Neural progenitor cell (in vitro differentiated cells): ENCODE data around the gene EOMES. TPM values are rescaled to one million over a fixed set of nuclear protein-coding genes. Genes with fewer than 3 reads are reported as not detected.

Experiments used
- DNase-seq: peaks from one replicate; pipeline ENCODE4 v3.0.0-alpha.2; 2016; ENCODE audit warnings: low spot score
- H2AFZ ChIP-seq: fragments of 200-600 bp; sonication (generic); replicated peaks from 2 replicates; pipeline ENCODE4 v1.6.1; 2016; ENCODE audit warnings: antibody characterized with exemption
- H3F3A ChIP-seq: fragments of 200-600 bp; sonication (generic); 2 replicates; pipeline ENCODE4 v1.6.1; 2016; ENCODE audit warnings: antibody characterized with exemption, low read depth
- H3K27ac ChIP-seq: fragments of 200-600 bp; sonication (generic); 2 replicates; pipeline ENCODE4 v1.5.1; 2016; ENCODE audit warnings: mild to moderate bottlenecking
- H3K27me3 ChIP-seq: fragments of 200-600 bp; sonication (generic); 2 replicates; pipeline ENCODE4 v1.6.1; 2016; ENCODE audit warnings: mild to moderate bottlenecking, moderate library complexity
- H3K36me3 ChIP-seq: fragments of 200-600 bp; sonication (generic); 2 replicates; pipeline ENCODE4 v1.5.1; 2016
- H3K4me1 ChIP-seq: fragments of 200-600 bp; sonication (generic); 2 replicates; pipeline ENCODE4 v1.6.1; 2016; ENCODE audit warnings: mixed run types
- H3K4me2 ChIP-seq: fragments of 200-600 bp; sonication (generic); 2 replicates; pipeline ENCODE4 v1.6.1; 2016
- H3K4me3 ChIP-seq: fragments of 200-600 bp; sonication (generic); 2 replicates; pipeline ENCODE4 v1.5.1; 2016
- H3K79me2 ChIP-seq: fragments of 200-600 bp; sonication (generic); 2 replicates; pipeline ENCODE4 v1.6.1; 2016; ENCODE audit warnings: low read depth
- H3K9ac ChIP-seq: fragments of 200-600 bp; sonication (generic); 2 replicates; pipeline ENCODE4 v1.6.1; 2016
- H3K9me3 ChIP-seq: fragments of 200-600 bp; sonication (generic); 2 replicates; pipeline ENCODE4 v1.5.1; 2016; ENCODE audit warnings: low read depth
- H4K20me1 ChIP-seq: fragments of 200-600 bp; sonication (generic); 2 replicates; pipeline ENCODE4 v1.6.1; 2016; ENCODE audit warnings: low read depth
- H3K27ac Mint-ChIP-seq: 3 replicates; pipeline ENCODE4 v1.8.0; 2021; ENCODE audit warnings: mixed read lengths
- H3K27me3 Mint-ChIP-seq: 2 replicates; pipeline ENCODE4 v1.8.0; 2022; ENCODE audit warnings: low read depth, mild to moderate bottlenecking, inconsistent platforms, moderate library complexity, mixed read lengths; ENCODE audit not compliant: insufficient read depth
- H3K36me3 Mint-ChIP-seq: 3 replicates; pipeline ENCODE4 v1.8.0; 2021; ENCODE audit warnings: mixed read lengths
- H3K4me1 Mint-ChIP-seq: 3 replicates; pipeline ENCODE4 v1.8.0; 2021; ENCODE audit warnings: mixed read lengths
- H3K4me3 Mint-ChIP-seq: 3 replicates; pipeline ENCODE4 v1.8.0; 2021; ENCODE audit warnings: mild to moderate bottlenecking, moderate library complexity, mixed read lengths
- H3K9me3 Mint-ChIP-seq: 3 replicates; pipeline ENCODE4 v1.8.0; 2020; ENCODE audit warnings: mixed read lengths
- EZH2 ChIP-seq: fragments of 200-600 bp; sonication (generic); IDR thresholded peaks from 2 replicates; pipeline ENCODE4 v1.6.1; 2017; ENCODE audit warnings: antibody characterized with exemption, mild to moderate bottlenecking, moderate library complexity
- EZH2phosphoT487 ChIP-seq: fragments of 200-600 bp; sonication (generic); IDR thresholded peaks from 2 replicates; pipeline ENCODE4 v1.6.1; 2017; ENCODE audit warnings: antibody characterized with exemption
- total RNA-seq: library from RNA; depleted of rRNA; stranded (reverse); fragments of >200 nt; gene quantifications from 2 replicates; pipeline ENCODE4 v1.2.3, GENCODE V29; 2015; ENCODE audit warnings: low replicate concordance
- TF ChIP-seq, protein P1 (sequence below): fragments of 200-600 bp; sonication (generic); IDR thresholded peaks from 2 replicates; pipeline ENCODE4 v1.5.1; 2017; ENCODE audit warnings: antibody characterized with exemption, mild to moderate bottlenecking

The EOMES gene
- total RNA-seq, 1 donor from 2014 or later = not detected

- H3K79me2 ChIP-seq = no peaks in the 10 kb centered on the region
- H3K4me3 Mint-ChIP-seq = peak overlapping the region; percentile 76
These were observed 2.7 kb downstream of the EOMES start for GRCh38 chr3:27719314-27720003.

DNA sequence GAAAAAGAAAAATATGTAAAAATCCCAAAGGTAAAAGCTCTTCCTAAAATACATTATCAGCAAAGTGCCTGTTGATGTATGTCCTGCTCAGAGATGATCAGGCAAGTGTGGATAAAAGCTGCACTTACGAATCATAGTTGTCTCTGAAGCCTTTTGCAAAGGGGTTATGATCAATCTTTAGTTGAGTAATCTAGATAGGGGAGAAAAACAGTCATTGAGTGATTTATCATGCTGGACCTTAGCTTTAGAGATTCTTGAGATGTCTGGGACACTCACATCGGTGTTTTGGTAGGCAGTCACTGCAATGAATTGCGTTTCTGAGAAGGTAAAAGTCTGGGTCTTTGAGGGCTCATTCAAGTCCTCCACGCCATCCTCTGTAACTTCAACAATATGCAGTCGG lies 3.7 kb downstream of the EOMES start:
- TF ChIP-seq, protein P1, sequence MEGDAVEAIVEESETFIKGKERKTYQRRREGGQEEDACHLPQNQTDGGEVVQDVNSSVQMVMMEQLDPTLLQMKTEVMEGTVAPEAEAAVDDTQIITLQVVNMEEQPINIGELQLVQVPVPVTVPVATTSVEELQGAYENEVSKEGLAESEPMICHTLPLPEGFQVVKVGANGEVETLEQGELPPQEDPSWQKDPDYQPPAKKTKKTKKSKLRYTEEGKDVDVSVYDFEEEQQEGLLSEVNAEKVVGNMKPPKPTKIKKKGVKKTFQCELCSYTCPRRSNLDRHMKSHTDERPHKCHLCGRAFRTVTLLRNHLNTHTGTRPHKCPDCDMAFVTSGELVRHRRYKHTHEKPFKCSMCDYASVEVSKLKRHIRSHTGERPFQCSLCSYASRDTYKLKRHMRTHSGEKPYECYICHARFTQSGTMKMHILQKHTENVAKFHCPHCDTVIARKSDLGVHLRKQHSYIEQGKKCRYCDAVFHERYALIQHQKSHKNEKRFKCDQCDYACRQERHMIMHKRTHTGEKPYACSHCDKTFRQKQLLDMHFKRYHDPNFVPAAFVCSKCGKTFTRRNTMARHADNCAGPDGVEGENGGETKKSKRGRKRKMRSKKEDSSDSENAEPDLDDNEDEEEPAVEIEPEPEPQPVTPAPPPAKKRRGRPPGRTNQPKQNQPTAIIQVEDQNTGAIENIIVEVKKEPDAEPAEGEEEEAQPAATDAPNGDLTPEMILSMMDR = no peak
- TF ChIP-seq EZH2 = peak; percentile 27
- Histone ChIP-seq H3K9ac (no peak overlapping the region), H3K27me3 (peaks cover 100% of the 10 kb centered on the region), H4K20me1 (peaks cover 97% of the 10 kb centered on the region), H3K36me3 (no peaks in the 10 kb centered on the region), H2AFZ (no peak overlapping the region), H3K4me3 (no peak overlapping the region), H3K79me2 (no peaks in the 10 kb centered on the region), H3K9me3 (no peaks in the 10 kb centered on the region), H3K4me1 (peaks cover 29% of the 10 kb centered on the region), H3K4me2 (no peak overlapping the region), H3K27ac (no peak overlapping the region), H3F3A (peaks cover 45% of the 10 kb centered on the region)
- peaks cover 40% of the 10 kb centered on the region for H3K4me1 Mint-ChIP-seq
- H3K9me3 Mint-ChIP-seq = peaks cover 16% of the 10 kb centered on the region
- H3K27ac Mint-ChIP-seq = no peak overlapping the region
- no peaks in the 10 kb centered on the region for H3K36me3 Mint-ChIP-seq
- peaks cover 90% of the 10 kb centered on the region for H3K27me3 Mint-ChIP-seq
- no peak overlapping the region for H3K4me3 Mint-ChIP-seq
- DNase-seq = no peak

More at GRCh38 chr3:27719314-27720003, 2.7 kb downstream of the EOMES start:
- Histone ChIP-seq H3K4me1 (peaks cover 36% of the 10 kb centered on the region), H3K4me3 (no peak overlapping the region), H3K27ac (no peak overlapping the region), H3K36me3 (no peaks in the 10 kb centered on the region), H3K9ac (no peak overlapping the region), H3F3A (peaks cover 44% of the 10 kb centered on the region), H4K20me1 (peaks cover 97% of the 10 kb centered on the region), H3K9me3 (no peaks in the 10 kb centered on the region), H3K27me3 (peaks cover 100% of the 10 kb centered on the region), H2AFZ (no peak overlapping the region), H3K4me2 (no peak overlapping the region)
- Mint-ChIP-seq H3K9me3 (peaks cover 16% of the 10 kb centered on the region), H3K27ac (no peak overlapping the region), H3K27me3 (peaks cover 90% of the 10 kb centered on the region), H3K36me3 (no peaks in the 10 kb centered on the region), H3K4me1 (peaks cover 41% of the 10 kb centered on the region)
- TF ChIP-seq, protein P1 = no peak
- no peak for DNase-seq

GRCh38 chr3:27717200-27717852 lies 4.8 kb downstream of the EOMES start:
- no peaks in the 10 kb centered on the region for H3K36me3 Mint-ChIP-seq
- Histone ChIP-seq H3K27me3 (peaks cover 100% of the 10 kb centered on the region), H3K79me2 (no peaks in the 10 kb centered on the region), H3F3A (peaks cover 34% of the 10 kb centered on the region), H3K36me3 (no peaks in the 10 kb centered on the region), H4K20me1 (peaks cover 97% of the 10 kb centered on the region), H3K4me3 (no peak overlapping the region), H3K4me2 (no peak overlapping the region), H3K9ac (no peak overlapping the region), H3K9me3 (no peaks in the 10 kb centered on the region), H2AFZ (no peak overlapping the region), H3K4me1 (peaks cover 33% of the 10 kb centered on the region), H3K27ac (no peak overlapping the region)
- no peak overlapping the region for H3K27ac Mint-ChIP-seq
- peaks cover 16% of the 10 kb centered on the region for H3K9me3 Mint-ChIP-seq
- no peak for DNase-seq
- peak overlapping the region; percentile 46 for H3K4me3 Mint-ChIP-seq
- peaks cover 91% of the 10 kb centered on the region for H3K27me3 Mint-ChIP-seq
- H3K4me1 Mint-ChIP-seq = peaks cover 39% of the 10 kb centered on the region
- TF ChIP-seq EZH2 (no peak), EZH2phosphoT487 (no peak)
- TF ChIP-seq, protein P1 = no peak
